Frontal cortex (tissue), 4 donors: ENCODE data around the gene TBC1D10A. TPM values are rescaled to one million over a fixed set of nuclear protein-coding genes. Genes with fewer than 3 reads are reported as not detected.

Experiments
- DNase-seq, 2 donors: peaks; one replicate each; pipeline ENCODE4 v3.0.0; 2012; ENCODE audit warnings: low spot score in 2 of 2
- FAIRE-seq: peaks from 2 replicates; lab custom pipeline; 2012; peaks lifted over from hg19 to GRCh38; lab: Jason Lieb, UNC
- total RNA-seq: library from RNA; depleted of rRNA; stranded (reverse); fragments of >200 nt; gene quantifications from one replicate; pipeline ENCODE4 v1.2.3, GENCODE V29; 2014
- donor health status: control.
- donor health status: control.
- donor health status: control.

Gene TBC1D10A
- total RNA-seq, 1 donor from 2014 or later = 10.6 TPM

GRCh38 chr22:30324014-30324730, 2.6 kb downstream of the TBC1D10A start:
- no peak for FAIRE-seq

GRCh38 chr22:30323246-30323645, 3.5 kb downstream of the TBC1D10A start:
- DNase-seq (no peak), FAIRE-seq (no peak)

More at GRCh38 chr22:30324014-30324730, 2.6 kb downstream of the TBC1D10A start:
- DNase-seq = no peak

GRCh38 chr22:30321461-30321860, 5.3 kb downstream of the TBC1D10A start:
- DNase-seq = no peak
- FAIRE-seq = no peak

DNA sequence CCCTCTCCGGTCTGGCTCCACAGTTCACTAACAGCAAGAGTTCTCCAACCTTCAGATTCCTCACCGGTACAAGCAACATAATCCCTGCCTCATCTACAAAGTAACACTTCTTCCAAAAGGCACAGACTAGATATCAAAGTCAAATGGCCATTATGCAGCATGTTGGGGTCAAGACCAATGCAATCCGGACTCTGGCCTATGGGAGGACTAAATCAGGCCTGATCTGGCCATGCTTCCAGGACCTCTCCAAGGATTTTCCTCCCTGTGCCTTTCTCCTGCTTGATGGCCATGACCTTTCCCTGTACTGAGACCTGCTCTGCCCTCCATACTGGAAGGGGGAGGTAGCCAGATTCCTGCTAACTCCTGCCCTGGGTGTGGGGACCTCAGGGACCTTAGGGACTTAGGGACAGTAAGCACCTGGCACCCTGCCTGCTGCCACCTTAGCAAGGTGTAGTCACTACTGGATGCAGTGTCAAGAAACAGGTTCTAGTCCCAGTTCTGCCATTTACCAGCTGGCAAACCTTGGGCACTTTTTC, 6.7 kb downstream of the TBC1D10A start:
- FAIRE-seq = no peak

DNA sequence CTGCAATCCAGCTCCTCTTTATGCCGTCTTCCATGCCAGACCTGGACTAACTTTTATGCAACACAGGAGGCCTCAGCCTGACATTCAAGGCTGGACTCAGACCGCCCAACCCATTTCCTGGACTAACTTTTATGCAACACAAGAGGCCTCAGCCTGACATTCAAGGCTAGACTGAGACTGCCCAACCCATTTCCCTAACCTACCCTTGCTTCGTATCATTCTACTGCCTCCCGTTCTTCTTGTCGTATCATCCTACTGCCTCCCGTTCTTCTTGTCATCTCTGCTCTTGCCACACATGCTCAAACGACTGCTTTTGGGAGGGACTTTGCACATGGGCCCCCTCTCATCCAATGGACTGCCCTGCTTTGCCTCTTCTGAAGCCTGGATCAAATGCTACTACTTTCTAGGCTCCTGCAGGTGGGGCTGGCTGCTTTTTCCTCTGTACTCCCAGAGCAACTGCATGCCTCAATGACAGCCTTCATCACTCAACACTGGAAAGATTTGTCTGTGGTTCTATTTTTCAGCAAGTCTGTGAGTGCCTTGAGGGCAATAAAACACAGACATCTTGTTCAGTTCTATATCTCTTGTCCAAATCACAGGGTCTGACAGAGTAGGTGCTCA, 7.8 kb downstream of the TBC1D10A start:
- DNase-seq (no peak), FAIRE-seq (no peak)

More for the DNA sequence above, 6.7 kb downstream of the TBC1D10A start:
- DNase-seq = no peak

DNA sequence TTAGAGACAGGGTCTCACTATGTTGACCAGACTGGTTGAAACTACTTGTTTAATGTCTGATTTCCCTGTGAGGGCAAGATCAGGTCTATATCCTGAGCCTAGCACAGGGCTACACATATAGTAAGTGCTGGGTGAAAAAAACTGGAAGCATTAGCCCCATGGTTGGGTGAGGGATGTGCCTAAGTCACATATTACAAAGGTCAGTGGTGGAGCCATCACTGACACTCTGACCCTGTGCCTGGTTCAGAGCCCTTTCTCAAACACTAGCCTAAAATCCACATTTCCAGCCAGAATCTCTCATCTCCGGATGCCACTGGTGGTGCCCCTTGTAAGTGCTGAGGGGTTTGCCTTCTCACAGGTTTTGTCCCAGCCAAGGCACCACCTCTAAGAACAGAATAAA, 9.0 kb downstream of the TBC1D10A start:
- DNase-seq (no peak), FAIRE-seq (no peak)

DNA sequence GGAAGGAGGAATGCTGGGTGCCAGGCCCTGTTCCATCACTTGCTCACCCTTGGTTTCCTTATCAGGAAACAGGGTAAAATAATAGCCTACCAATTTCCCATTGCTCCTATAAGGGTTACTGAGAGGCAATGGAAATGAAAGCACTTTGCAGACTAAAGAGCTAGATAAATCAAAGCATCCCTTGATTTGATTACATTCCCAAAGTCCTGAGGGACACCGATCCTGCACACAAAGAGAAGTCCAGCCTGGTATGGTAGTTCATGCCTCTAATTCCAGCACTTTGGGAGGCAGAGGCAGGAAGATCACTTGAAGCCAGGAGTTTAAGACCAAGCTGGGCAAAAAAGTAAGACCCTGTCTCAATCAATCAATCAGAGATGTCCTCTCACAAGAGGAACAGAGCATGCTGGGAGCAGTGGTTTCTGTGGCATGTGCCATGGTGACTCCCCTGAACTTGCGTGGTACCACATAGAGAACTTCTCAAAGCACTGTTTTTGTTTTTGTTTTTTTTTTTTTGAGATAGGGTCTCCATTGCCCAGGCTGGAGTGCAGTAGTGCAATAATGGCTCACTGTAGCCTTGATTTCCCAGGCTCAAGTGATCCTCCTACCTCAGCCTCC, 10.7 kb downstream of the TBC1D10A start:
- no peak for DNase-seq
- no peak for FAIRE-seq

DNA sequence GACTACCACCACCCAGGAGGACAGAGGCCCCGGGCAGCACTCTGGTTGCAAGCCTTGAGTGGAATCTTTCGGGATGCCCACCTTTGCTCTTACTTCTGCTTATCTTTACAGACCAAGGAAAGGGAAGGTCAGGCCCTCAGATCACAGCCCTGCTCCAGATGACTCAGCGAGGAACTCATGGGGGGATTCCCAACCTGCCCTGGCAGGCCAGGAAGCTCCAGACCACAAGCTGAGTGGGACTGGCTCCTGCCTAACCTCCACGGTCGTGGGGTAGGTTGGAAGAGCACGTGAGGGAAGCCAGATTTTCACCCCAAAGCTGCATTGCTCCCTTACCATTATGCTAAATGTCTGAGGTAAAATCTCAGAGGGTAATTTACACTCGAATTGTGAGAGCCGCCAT, 11.8 kb downstream of the TBC1D10A start:
- no peak for FAIRE-seq
- no peak for DNase-seq

GRCh38 chr22:30313527-30314363, 13.0 kb downstream of the TBC1D10A start:
- FAIRE-seq = no peak
- no peak for DNase-seq

GRCh38 chr22:30312053-30312452, 14.7 kb downstream of the TBC1D10A start:
- no peak for FAIRE-seq
- no peak for DNase-seq

DNA sequence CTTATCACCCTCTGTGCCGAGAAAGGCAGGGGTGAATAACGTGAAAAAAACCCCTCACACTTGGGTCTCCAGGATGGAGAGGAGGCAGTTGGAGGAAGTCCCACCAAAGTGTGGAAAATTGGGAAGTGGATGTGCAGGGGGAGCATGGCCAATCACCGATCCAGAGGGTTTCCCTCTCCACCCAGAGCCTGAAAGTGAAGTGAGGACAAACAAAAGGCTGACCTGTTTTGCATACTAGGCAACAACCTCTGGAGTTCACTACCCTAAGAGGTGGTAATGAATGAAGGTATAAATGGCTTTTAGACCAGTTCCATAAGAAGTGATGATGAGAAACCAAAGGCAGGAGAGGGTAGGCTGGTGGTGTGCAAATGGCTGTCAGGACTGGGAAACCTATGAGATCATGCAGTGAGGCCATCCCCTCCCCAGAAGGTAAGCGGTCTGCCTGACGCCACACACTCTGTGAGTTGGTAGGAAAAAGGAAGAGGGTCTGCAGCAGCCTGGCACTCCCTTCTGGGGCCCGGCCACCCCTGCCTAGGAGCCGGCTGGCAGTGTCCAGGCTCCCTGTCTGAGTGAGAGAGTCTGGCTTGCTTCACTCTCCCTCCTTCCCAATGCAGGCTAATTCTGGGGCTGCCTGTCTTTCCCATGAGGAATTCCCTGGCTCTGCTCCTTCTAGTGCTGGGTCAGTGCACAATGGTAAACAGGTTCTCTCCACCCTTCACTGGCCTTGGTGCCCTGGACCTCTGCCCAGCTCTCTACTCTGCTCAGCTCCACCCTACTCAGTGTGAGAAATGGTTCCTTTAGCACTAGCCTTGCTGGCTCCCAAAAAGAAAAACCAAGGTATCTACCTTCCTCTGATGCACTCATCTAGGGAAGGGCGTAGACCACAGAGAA, 15.6 kb downstream of the TBC1D10A start:
- DNase-seq (no peak), FAIRE-seq (no peak)

GRCh38 chr22:30309951-30310741, 16.6 kb downstream of the TBC1D10A start:
- DNase-seq (no peak), FAIRE-seq (no peak)

DNA sequence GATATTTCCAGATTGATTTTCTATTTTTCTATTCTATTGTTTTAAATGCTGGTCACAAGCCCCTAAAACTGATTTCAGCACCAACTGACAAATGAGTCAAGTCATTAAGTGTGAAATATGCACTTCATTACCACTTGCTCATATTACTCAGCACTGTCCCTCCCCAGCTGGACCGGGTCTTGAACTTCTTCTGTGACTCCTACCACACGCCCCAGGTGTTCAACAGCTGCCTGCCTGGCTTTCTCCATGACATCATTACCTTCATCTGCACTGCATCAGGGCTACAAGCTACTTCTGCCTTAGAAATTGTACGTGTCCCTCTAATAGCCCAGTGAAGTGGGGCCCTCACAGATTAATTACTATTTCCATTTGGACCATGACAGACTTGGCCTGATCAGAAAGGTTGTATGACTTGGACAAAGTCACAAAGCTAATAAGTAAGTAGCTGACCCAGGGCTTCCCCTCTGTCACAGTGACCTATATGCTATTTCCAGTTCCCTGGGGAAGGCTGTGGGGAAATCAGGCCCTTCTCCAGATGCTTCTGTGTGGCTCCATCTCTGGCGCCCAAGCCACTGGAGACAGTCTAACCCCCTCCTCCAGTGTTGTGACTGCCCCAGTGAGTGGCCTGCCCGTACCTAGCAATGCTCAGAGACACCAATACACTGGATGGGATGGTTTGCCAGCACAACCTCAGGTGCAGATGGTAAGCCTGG, 18.1 kb downstream of the TBC1D10A start:
- DNase-seq (no peak), FAIRE-seq (no peak)

GRCh38 chr22:30308093-30308492, 18.6 kb downstream of the TBC1D10A start:
- no peak for DNase-seq

DNA sequence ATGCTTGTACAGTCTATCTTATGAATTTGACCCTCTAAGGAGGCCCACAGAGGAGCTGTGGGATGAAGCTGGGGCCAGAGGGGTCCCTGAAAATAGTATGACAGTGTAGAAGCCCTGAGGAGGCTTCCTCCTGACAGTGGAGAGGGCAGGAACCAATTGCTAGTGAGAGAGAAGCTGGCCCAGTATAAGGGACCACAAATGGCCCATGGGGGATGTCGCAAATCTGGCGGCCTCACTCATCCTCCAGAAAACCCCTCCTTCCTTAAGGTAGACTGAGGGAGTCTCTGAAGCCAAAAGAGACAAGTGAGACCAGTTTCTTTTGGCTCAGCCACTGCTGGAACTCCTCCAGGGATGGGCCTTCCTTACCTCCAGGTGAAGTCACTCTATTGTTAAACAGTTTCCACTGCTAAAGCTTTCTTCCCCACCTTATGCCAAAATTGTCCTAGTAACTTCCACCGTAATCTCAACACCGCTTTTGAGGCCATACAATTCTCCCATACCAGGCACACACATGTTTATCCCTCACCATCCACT, 19.6 kb downstream of the TBC1D10A start:
- DNase-seq = no peak
- no peak for FAIRE-seq

More at GRCh38 chr22:30308093-30308492, 18.6 kb downstream of the TBC1D10A start:
- no peak for FAIRE-seq

- no peak for FAIRE-seq
- DNase-seq = no peak
These were observed 20.1 kb downstream of the TBC1D10A start for GRCh38 chr22:30306627-30307011.

DNA sequence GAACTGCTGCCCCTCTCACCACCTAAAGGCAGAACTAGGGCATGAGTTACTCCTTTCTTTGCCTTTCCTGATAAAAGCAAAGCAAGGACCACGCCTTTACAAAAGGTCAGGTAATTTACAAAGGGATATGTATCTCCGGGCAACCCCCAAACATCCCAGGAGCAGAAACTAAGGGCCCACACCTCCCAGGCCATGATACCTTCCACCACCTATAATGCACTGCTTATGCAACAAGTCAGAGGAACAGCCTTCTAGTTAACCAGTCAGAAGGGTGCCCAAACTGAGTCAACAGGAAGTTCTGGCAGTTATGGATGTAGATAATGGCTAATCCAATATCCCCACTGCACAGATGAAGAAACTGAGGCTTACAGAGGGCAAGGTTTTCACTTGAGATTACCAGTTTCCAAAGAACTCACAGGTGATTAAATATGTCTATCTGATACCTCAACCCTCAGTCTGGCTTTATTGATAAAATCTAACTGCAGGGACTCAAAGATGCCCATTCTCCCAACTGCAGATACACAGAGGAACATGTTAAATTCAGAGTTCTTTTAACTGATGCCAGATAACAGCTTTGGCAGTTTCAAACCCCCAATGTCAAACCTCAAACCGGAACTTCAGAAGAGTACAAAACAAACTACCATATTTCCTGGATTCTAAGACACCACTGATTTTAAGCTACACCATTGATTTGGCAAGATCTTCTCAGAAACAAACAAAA, 20.7 kb downstream of the TBC1D10A start:
- no peak for DNase-seq
- no peak for FAIRE-seq
